Esophagus muscularis mucosa (tissue), 4 donors: Measurements from ENCODE around the gene SCAANT1.

ENCODE experiments used
- EP300 ChIP-seq: sonication (generic); formaldehyde crosslinking; IDR thresholded peaks from one replicate; pipeline ENCODE4 v1.6.1; 2017; ENCODE audit warnings: antibody characterized with exemption
- POLR2A ChIP-seq: fragments of 450-650 bp; IDR thresholded peaks from one replicate; pipeline ENCODE4 v1.6.1; 2017; ENCODE audit warnings: antibody characterized with exemption, moderate library complexity, mild to moderate bottlenecking, low read depth
- TF ChIP-seq, protein P1 (sequence below), 3 experiments: fragments of 200-600 bp in 2 of 3; fragments of 450-650 bp in 1 of 3; sonication (generic) in 2 of 3; IDR thresholded peaks; one replicate each; pipeline ENCODE4 v1.5.1; 2017 to 2019; ENCODE audit warnings: antibody characterized with exemption in 3 of 3, mild to moderate bottlenecking in 2 of 3, moderate library complexity in 1 of 3

DNA sequence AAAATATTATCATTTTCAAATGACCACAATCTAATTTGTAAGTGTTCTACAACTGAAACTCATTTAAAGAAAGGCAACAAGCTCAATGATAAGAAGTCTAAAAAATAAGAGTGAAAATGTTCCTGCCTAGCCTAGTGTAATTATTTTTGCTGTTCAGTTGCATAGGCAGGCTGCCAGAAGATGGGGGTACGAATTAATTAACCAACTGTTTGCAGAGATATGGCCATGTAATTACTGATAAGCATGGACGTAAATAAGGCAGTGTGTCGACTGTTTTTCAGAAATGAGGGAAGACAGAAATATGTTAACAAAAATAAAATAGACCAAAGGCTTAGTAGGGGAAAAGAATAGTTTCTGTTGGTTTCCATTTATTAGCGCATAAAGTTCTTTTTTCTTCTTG lies 24.7 kb upstream of the SCAANT1 start:
- TF ChIP-seq POLR2A (no peak), EP300 (no peak)
- TF ChIP-seq, protein P1, sequence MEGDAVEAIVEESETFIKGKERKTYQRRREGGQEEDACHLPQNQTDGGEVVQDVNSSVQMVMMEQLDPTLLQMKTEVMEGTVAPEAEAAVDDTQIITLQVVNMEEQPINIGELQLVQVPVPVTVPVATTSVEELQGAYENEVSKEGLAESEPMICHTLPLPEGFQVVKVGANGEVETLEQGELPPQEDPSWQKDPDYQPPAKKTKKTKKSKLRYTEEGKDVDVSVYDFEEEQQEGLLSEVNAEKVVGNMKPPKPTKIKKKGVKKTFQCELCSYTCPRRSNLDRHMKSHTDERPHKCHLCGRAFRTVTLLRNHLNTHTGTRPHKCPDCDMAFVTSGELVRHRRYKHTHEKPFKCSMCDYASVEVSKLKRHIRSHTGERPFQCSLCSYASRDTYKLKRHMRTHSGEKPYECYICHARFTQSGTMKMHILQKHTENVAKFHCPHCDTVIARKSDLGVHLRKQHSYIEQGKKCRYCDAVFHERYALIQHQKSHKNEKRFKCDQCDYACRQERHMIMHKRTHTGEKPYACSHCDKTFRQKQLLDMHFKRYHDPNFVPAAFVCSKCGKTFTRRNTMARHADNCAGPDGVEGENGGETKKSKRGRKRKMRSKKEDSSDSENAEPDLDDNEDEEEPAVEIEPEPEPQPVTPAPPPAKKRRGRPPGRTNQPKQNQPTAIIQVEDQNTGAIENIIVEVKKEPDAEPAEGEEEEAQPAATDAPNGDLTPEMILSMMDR (IDR thresholded peaks at IDR 0.05), result no peak
